AG10803 (cell line): ENCODE measurements around the gene DSCAML1.

ENCODE experiments used
- DNase-seq: peaks from one replicate; pipeline ENCODE4 v3.0.0; 2010; ENCODE audit warnings: low read depth
- H3K4me3 ChIP-seq: 2 replicates; pipeline ENCODE4 v1.5.1; 2011; ENCODE audit warnings: mild to moderate bottlenecking, low read length, control low read depth
- CTCF ChIP-seq: conservative IDR thresholded peaks from 2 replicates; pipeline ENCODE4 v1.5.1; 2011; ENCODE audit warnings: mild to moderate bottlenecking, low read length, control low read depth, inconsistent platforms

The DSCAML1 gene

DNA sequence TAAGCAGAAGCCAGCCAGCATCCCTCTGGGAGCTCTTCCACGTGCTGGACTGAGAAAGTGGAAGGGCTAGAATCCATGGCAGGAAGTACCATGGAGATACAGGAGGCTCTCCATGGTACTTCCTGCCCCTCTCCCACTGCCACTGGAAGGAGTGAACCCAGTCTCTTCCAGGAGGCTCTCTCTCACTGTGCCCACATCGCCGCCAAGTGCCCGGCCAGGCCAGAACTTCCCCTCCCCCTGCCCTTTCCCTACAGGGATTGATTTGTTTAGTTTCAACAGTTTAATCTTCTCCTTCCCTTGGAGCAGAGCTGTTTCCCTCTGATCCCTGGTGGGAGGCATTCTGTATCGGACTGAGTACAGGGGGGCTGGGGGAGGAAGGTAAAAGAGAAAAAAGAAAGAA is 133.6 kb downstream of the DSCAML1 start:
- no peak for TF ChIP-seq CTCF
- no peak overlapping the region for H3K4me3 ChIP-seq
- DNase-seq: no peak

DNA sequence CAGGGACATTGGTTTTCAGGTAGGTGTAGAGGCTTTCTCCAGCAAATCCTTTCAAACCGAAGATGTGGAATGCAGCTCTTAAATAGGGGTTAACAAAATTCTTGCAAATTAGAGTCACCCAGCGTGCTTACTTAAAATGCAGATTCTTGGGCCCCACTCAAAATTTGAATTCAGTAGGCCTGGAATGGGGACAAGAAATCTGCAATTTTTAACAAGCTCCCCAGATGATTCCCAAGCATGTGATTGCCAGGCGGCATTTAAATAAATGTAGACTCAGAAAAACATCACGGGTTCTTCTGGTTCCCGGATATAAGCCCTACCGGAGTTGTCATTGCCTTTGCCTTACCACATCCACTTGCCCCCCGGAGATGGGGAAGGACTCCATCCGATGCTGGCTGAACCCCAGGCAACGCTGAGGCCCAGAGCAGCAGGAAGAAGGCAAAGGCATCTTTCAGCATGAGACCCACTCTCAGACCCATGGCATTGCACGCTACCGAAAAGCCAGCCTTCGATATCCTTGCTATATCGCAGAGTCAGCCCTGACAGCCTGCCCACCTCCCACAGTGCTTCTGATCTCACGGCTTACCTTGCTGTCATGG is 134.2 kb downstream of the DSCAML1 start:
- no peak for DNase-seq
- TF ChIP-seq CTCF: no peak
- no peak overlapping the region for H3K4me3 ChIP-seq

DNA sequence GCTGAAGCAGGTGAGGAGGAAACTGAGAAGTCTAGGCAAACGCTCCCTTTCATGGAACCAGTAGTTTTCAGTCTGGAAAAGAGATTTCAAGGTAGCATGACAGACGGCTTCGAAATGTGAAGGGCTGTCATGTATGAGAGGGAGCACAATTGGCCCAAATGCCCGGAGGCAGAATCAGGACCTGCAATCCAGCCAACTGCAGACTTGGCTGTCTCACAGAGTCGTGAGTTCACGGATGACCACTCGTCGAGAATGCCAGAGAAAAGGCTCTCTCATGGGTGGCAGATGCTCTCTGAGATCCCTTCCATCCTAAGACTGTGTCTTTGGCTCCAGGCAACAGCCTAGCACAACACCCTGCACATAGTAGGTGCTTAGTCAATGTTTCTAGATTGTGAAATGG is 134.8 kb downstream of the DSCAML1 start:
- H3K4me3 ChIP-seq: no peak overlapping the region
- no peak for TF ChIP-seq CTCF
- DNase-seq: no peak

DNA sequence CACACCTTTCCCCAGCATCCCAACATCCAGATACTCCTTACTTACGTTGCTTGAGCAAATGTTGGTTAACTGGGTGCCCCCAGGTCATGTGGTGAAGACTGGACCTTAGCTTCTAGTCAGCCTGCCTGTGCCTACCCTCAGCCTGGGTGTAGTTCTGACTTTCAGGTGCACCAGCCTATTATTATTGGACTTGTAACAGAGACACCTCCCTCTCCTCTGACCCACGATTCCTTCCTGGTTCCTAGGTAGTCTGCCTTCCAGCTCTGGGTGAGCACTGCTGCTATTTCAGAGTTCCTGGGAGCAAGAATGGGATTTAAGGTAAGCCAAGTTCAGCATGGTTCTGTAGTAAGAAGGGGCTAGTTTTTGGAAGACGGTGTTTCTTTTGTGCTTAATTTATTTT is 138.2 kb downstream of the DSCAML1 start:
- no peak overlapping the region for H3K4me3 ChIP-seq
- no peak for TF ChIP-seq CTCF
- DNase-seq: no peak

DNA sequence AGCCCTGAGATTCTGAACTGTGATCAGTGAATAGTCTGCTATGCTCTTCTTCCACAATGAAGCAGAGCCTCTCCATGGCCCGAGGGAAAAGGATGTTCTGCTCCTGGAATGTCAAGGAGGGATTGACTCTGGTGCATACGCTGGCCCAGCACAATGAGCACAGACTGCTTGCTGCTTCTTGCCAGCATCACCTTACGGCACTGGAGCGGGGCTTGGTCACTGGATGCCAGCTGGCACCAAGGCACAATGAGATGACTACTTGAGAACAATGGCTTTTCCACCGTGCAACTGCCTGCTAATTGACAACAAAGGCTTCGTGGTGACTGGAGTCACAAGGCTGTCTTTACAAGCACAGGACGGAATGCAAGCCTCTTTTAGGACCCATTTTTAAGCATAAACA is 139.2 kb downstream of the DSCAML1 start:
- no peak overlapping the region for H3K4me3 ChIP-seq
- no peak for DNase-seq
- no peak for TF ChIP-seq CTCF

DNA sequence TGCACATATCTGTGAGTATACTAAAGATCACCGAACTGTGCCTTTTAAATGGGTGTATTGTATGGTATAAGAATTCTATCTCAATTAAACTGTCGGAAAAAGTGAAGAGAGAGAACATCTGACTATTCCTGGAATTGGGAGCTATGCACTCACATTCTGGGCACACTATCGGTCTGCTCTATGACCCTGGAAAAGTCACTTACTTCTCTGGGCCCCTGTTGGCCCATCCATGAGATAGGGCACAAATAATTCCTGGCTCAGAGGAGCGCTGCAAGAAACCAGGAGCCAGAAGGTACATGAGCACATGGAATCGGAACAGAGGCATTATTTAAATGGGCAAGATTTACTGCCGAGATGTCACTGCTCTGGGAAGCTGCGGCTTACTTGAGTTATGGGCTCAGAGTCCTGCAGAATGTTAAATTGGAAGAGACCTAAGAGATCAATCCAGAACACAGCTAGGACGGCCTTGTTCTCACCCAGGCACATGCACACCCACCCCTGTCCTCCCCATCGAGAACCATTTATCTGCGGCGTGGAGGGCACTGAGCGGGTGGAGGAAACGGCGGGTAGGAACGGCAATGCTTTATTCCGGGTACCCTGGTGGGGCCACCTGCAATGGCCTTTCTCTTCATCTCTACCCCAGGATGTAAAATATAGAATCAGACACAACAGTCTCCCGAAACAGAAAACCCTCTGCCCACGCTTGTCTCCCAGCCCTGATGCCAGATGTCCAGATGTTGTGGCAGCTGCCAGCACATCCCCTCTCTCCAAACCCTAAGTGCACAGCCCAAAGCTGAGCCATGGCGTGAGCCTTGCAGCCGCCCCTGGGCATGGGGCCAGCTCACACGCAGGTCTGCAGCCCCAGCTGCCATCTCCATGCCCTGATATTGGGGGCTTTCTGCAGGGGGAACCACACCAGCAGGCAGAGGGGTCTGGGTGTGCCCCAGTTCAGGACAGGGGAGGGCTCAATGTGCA is 142.4 kb downstream of the DSCAML1 start:
- DNase-seq: no peak

More for the DNA sequence above, 142.4 kb downstream of the DSCAML1 start:
- TF ChIP-seq CTCF: no peak
- no peak overlapping the region for H3K4me3 ChIP-seq
